H9 (cell line): ENCODE results near the gene MUS81. TPM values are rescaled to one million over a fixed set of nuclear protein-coding genes. Genes with fewer than 3 reads are reported as not detected.
A peak's percentile ranks its signal among the peaks of the same experiment; 100 is the strongest.

Experiments
- DNase-seq: peaks from one replicate; pipeline ENCODE4 v3.0.0-alpha.2; 2017
- H2AFZ ChIP-seq: one replicate; pipeline ENCODE4 v1.6.1; 2013; ENCODE audit warnings: mild to moderate bottlenecking, low read length, control low read depth, moderate library complexity
- H2AK5ac ChIP-seq: 2 replicates; pipeline ENCODE4 v1.6.1; 2013; ENCODE audit warnings: low read length, control low read depth, mixed read lengths; ENCODE audit not compliant: insufficient read length
- H2BK120ac ChIP-seq: one replicate; pipeline ENCODE4 v1.6.1; 2013; ENCODE audit warnings: low read depth, mild to moderate bottlenecking, low read length, control low read depth, inconsistent platforms; ENCODE audit not compliant: poor library complexity, severe bottlenecking
- H2BK12ac ChIP-seq: 2 replicates; pipeline ENCODE4 v1.6.1; 2013; ENCODE audit warnings: low read length, control low read depth, mixed read lengths, low read depth; ENCODE audit not compliant: insufficient read length
- H2BK15ac ChIP-seq: 2 replicates; pipeline ENCODE4 v1.6.1; 2013; ENCODE audit warnings: low read depth, low read length, control low read depth
- H2BK20ac ChIP-seq: one replicate; pipeline ENCODE4 v1.6.1; 2013; ENCODE audit warnings: low read depth, mild to moderate bottlenecking, low read length, control low read depth, inconsistent platforms; ENCODE audit not compliant: poor library complexity, severe bottlenecking
- H2BK5ac ChIP-seq: 2 replicates; pipeline ENCODE4 v1.6.1; 2013; ENCODE audit warnings: low read length, control low read depth, mixed read lengths; ENCODE audit not compliant: insufficient read length
- H3K14ac ChIP-seq: 2 replicates; pipeline ENCODE4 v1.6.1; 2013; ENCODE audit warnings: low read length, control low read depth; ENCODE audit not compliant: insufficient read depth
- H3K18ac ChIP-seq: 2 replicates; pipeline ENCODE4 v1.6.1; 2013; ENCODE audit warnings: low read depth, mild to moderate bottlenecking, mixed read lengths, low read length, control low read depth; ENCODE audit not compliant: insufficient read length
- H3K23ac ChIP-seq: 2 replicates; pipeline ENCODE4 v1.6.1; 2013; ENCODE audit warnings: low read length, control low read depth, mixed read lengths, low read depth; ENCODE audit not compliant: insufficient read length
- H3K23me2 ChIP-seq: 2 replicates; pipeline ENCODE4 v1.6.1; 2013; ENCODE audit warnings: low read depth, mild to moderate bottlenecking, mixed read lengths, low read length, control low read depth; ENCODE audit not compliant: insufficient read length, poor library complexity, severe bottlenecking
- H3K27ac ChIP-seq: 2 replicates; pipeline ENCODE4 v1.5.1; 2013; ENCODE audit warnings: low read length, control low read depth, mixed read lengths, low read depth; ENCODE audit not compliant: insufficient read length
- H3K27me3 ChIP-seq: 2 replicates; pipeline ENCODE4 v1.6.1; 2013; ENCODE audit warnings: low read length, control low read depth, inconsistent platforms; ENCODE audit not compliant: insufficient read depth
- H3K4ac ChIP-seq: 2 replicates; pipeline ENCODE4 v1.6.1; 2013; ENCODE audit warnings: low read depth, mild to moderate bottlenecking, control low read depth, inconsistent platforms, low read length, moderate library complexity
- H3K4me1 ChIP-seq: 2 replicates; pipeline ENCODE4 v1.6.1; 2013; ENCODE audit warnings: low read length, control low read depth, inconsistent platforms; ENCODE audit not compliant: insufficient read depth
- H3K4me2 ChIP-seq: 2 replicates; pipeline ENCODE4 v1.6.1; 2013; ENCODE audit warnings: low read length, control low read depth, mixed read lengths; ENCODE audit not compliant: insufficient read length, insufficient read depth
- H3K56ac ChIP-seq: 2 replicates; pipeline ENCODE4 v1.6.1; 2013; ENCODE audit warnings: low read depth, mild to moderate bottlenecking, mixed read lengths, low read length, control low read depth; ENCODE audit not compliant: insufficient read length
- H3K79me1 ChIP-seq: 2 replicates; pipeline ENCODE4 v1.6.1; 2013; ENCODE audit warnings: low read depth, mild to moderate bottlenecking, moderate library complexity, low read length, control low read depth, inconsistent platforms; ENCODE audit not compliant: insufficient read depth, poor library complexity, severe bottlenecking
- H3K79me2 ChIP-seq: 2 replicates; pipeline ENCODE4 v1.6.1; 2013; ENCODE audit warnings: low read length, control low read depth, inconsistent platforms; ENCODE audit not compliant: insufficient read depth
- H3K9ac ChIP-seq: 2 replicates; pipeline ENCODE4 v1.6.1; 2013; ENCODE audit warnings: low read length, control low read depth, mixed read lengths; ENCODE audit not compliant: insufficient read length; ENCODE audit errors: extremely low read depth
- H3K9me3 ChIP-seq: one replicate; pipeline ENCODE4 v1.6.1; 2013; ENCODE audit warnings: low read depth, low read length, inconsistent platforms; ENCODE audit not compliant: control insufficient read depth
- H3T11ph ChIP-seq: one replicate; pipeline ENCODE4 v1.6.1; 2013; ENCODE audit warnings: mild to moderate bottlenecking, low read length, control low read depth, inconsistent platforms
- H4K20me1 ChIP-seq: one replicate; pipeline ENCODE4 v1.6.1; 2013; ENCODE audit not compliant: control insufficient read depth, insufficient read length, insufficient read depth
- H4K5ac ChIP-seq: 2 replicates; pipeline ENCODE4 v1.6.1; 2013; ENCODE audit warnings: low read depth, mild to moderate bottlenecking, mixed read lengths, low read length, control low read depth; ENCODE audit not compliant: insufficient read length
- H4K8ac ChIP-seq: replicated peaks from 2 replicates; pipeline ENCODE4 v1.6.1; 2013; ENCODE audit warnings: low read length, control low read depth, mixed read lengths, low read depth; ENCODE audit not compliant: insufficient read length
- H4K91ac ChIP-seq: 2 replicates; pipeline ENCODE4 v1.6.1; 2013; ENCODE audit warnings: low read depth, mild to moderate bottlenecking, moderate library complexity, mixed read lengths, low read length, control low read depth; ENCODE audit not compliant: insufficient read length
- H3K27ac Mint-ChIP-seq, 3 experiments: 2 replicates in 2 of 3; 3 replicates in 1 of 3; pipeline ENCODE4 v1.8.0; 2020 to 2021; ENCODE audit warnings: mixed read lengths in 3 of 3, mild to moderate bottlenecking in 1 of 3, moderate library complexity in 1 of 3
- H3K27me3 Mint-ChIP-seq: 2 replicates; pipeline ENCODE4 v1.8.0; 2021; ENCODE audit warnings: low read depth, mild to moderate bottlenecking, moderate library complexity, mixed read lengths
- H3K36me3 Mint-ChIP-seq, 3 experiments: 2 replicates in 2 of 3; 3 replicates in 1 of 3; pipeline ENCODE4 v1.8.0; 2020 to 2021; ENCODE audit warnings: low read depth in 3 of 3, mixed read lengths in 3 of 3; ENCODE audit not compliant: insufficient read depth in 1 of 3
- H3K4me1 Mint-ChIP-seq, 2 experiments: 2 replicates each; pipeline ENCODE4 v1.8.0; 2020; ENCODE audit warnings: mixed read lengths in 2 of 2
- H3K4me3 Mint-ChIP-seq, 2 experiments: 2 replicates in 1 of 2; 3 replicates in 1 of 2; pipeline ENCODE4 v1.8.0; 2020 to 2021; ENCODE audit warnings: mild to moderate bottlenecking in 2 of 2, mixed read lengths in 2 of 2, moderate library complexity in 1 of 2
- H3K9me3 Mint-ChIP-seq, 2 experiments: 2 replicates in 1 of 2; 3 replicates in 1 of 2; pipeline ENCODE4 v1.8.0; 2020; ENCODE audit warnings: mild to moderate bottlenecking in 2 of 2, mixed read lengths in 2 of 2, moderate library complexity in 1 of 2
- CTCF ChIP-seq: fragments of 200-600 bp; sonication (generic); conservative IDR thresholded peaks from 3 replicates; pipeline ENCODE4 v1.8.0; 2021; ENCODE audit warnings: antibody characterized with exemption, mild to moderate bottlenecking
- WGBS: extraction: QIAGEN DNeasy Blood & Tissue Kit; methylation state at CpG from one replicate; pipeline ENCODE4 v1.1.7; 2013; ENCODE audit warnings: missing lambda C conversion rate, low lambda C conversion rate, mixed read lengths; ENCODE audit not compliant: insufficient read length; ENCODE audit errors: extremely low coverage; 5-methylcytosine and 5-hydroxymethylcytosine counted together
- total RNA-seq: library from RNA; stranded (reverse); gene quantifications from 2 replicates; pipeline ENCODE4 v1.2.1, GENCODE V29; 2021

Gene MUS81
- total RNA-seq, 1 experiment from 2014 or later: 49.2 TPM

- no peak for TF ChIP-seq CTCF
- no peak for DNase-seq
- H3K27me3 ChIP-seq: peaks cover 3% of the 10 kb centered on the region; the same call in 1 of the 2 replicates
- H3K9me3 ChIP-seq: no peaks in the 10 kb centered on the region
- no peak overlapping the region for H3K56ac ChIP-seq
- H3K79me1 ChIP-seq: no peaks in the 10 kb centered on the region
- H3K4me2 ChIP-seq: no peak overlapping the region
- H3K79me2 ChIP-seq: no peaks in the 10 kb centered on the region
- H3K18ac ChIP-seq: no peak overlapping the region
- Mint-ChIP-seq H3K4me1 (peaks cover 15 to 20% of the 10 kb centered on the region in 2 experiments), H3K27ac (no peak overlapping the region; a peak in 1 of 7 replicates), H3K4me3 (peak overlapping the region in 1 of 2 experiments; percentile 68; a peak in 2 of 5 replicates), H3K9me3 (no peaks in the 10 kb centered on the region; a peak in 1 of 5 replicates), H3K27me3 (peaks cover 7% of the 10 kb centered on the region), H3K36me3 (peaks cover 0 to 4% (median 3%) of the 10 kb centered on the region in 3 experiments; a peak in 3 of 7 replicates)
- no peaks in the 10 kb centered on the region for H3K4me1 ChIP-seq
- no peak overlapping the region for H2AFZ ChIP-seq
- no peak overlapping the region for H3K27ac ChIP-seq
- H3K14ac ChIP-seq: no peak overlapping the region
- no peak overlapping the region for H4K5ac ChIP-seq
- no peak overlapping the region for H3K4ac ChIP-seq
- peaks cover 8% of the 10 kb centered on the region for H3K23me2 ChIP-seq
- H3K23ac ChIP-seq: no peak overlapping the region
- WGBS: no CpG with 5 or more reads among the region's 24 CpGs
- no peak overlapping the region for H3K9ac ChIP-seq
- no peak overlapping the region for H2AK5ac ChIP-seq
- H4K20me1 ChIP-seq: no peaks in the 10 kb centered on the region
- H4K91ac ChIP-seq: no peak overlapping the region
- H2BK20ac ChIP-seq: no peak overlapping the region
- H2BK15ac ChIP-seq: no peak overlapping the region
- no peak overlapping the region for H2BK120ac ChIP-seq
- H3T11ph ChIP-seq: no peak overlapping the region
- no peak overlapping the region for H2BK12ac ChIP-seq
- no peak overlapping the region for H2BK5ac ChIP-seq
- no peak overlapping the region for H4K8ac ChIP-seq
These were observed 10.8 kb downstream of the MUS81 start for GRCh38 chr11:65870706-65871681.
